GM12878 (cell line): Measurements from ENCODE around the gene HEG1. TPM values are rescaled to one million over a fixed set of nuclear protein-coding genes. Genes with fewer than 3 reads are reported as not detected.

Experiments used
- ATAC-seq: fragments of 200-7000 bp; cut with Tn5 transposase; 3 replicates; pipeline ENCODE4 v1.9.1; 2020; ENCODE audit warnings: mild to moderate bottlenecking, moderate library complexity
- BruUV-seq: library from RNA; stranded (reverse); fragments of 400-500 nt; replicated peaks from 2 replicates; lab custom pipeline; 2021; lab: Mats Ljungman, UMichigan
- CTCF ChIA-PET: fragments of 300-600 bp; sonication (Branson Sonifier 250); formaldehyde crosslinking; extraction: SDS; loops from one replicate; lab custom pipeline; 2021; ENCODE audit warnings: inconsistent platforms; lab: Yijun Ruan, JAX
- POLR2A ChIA-PET: fragments of 350-600 bp; formaldehyde crosslinking; extraction: SDS; loops from one replicate; lab custom pipeline; 2021; ENCODE audit warnings: inconsistent platforms; lab: Charles Lee
- RAD21 ChIA-PET: fragments of 300-600 bp; sonication (Branson Sonifier 250); formaldehyde crosslinking; loops from one replicate; lab custom pipeline; 2023; ENCODE audit warnings: antibody characterized with exemption; ENCODE audit not compliant: unreplicated experiment; lab: Charles Lee
- SMC1A ChIA-PET: fragments of 300-600 bp; sonication (Branson Sonifier 250); formaldehyde crosslinking; loops from one replicate; lab custom pipeline; 2023; ENCODE audit not compliant: unreplicated experiment, uncharacterized antibody; lab: Charles Lee
- DNase-seq: peaks from one replicate; pipeline ENCODE4 v3.0.0-alpha.2; 2011; ENCODE audit warnings: low read depth, low spot score
- FAIRE-seq: peaks from 3 replicates; lab custom pipeline; 2011; peaks lifted over from hg19 to GRCh38; lab: Jason Lieb, UNC
- H2AFZ ChIP-seq: 2 replicates; pipeline ENCODE4 v1.6.0; 2011; ENCODE audit warnings: low read depth, low read length, control low read depth; ENCODE audit not compliant: control insufficient read depth
- H3K27ac ChIP-seq: 2 replicates; pipeline ENCODE4 v1.5.1; 2011; ENCODE audit warnings: control low read depth; ENCODE audit not compliant: control insufficient read depth, insufficient read depth
- H3K27me3 ChIP-seq, 2 experiments: replicated peaks in 1 of 2; 2 replicates each; pipeline versions ENCODE4 v1.6.0 to v1.6.1; 2011; ENCODE audit warnings: low read length in 1 of 2; ENCODE audit not compliant: control insufficient read depth in 2 of 2, insufficient read depth in 2 of 2
- H3K36me3 ChIP-seq, 2 experiments: 2 replicates each; pipeline ENCODE4 v1.5.1; 2011; ENCODE audit warnings: low read length in 1 of 2; ENCODE audit not compliant: control insufficient read depth in 2 of 2, insufficient read depth in 2 of 2
- H3K4me1 ChIP-seq: 2 replicates; pipeline ENCODE4 v1.6.1; 2011; ENCODE audit warnings: mild to moderate bottlenecking, low read length, moderate library complexity, mixed read lengths; ENCODE audit not compliant: control insufficient read depth, insufficient read depth
- H3K4me2 ChIP-seq: 2 replicates; pipeline ENCODE4 v1.6.0; 2011; ENCODE audit warnings: control low read depth; ENCODE audit not compliant: control insufficient read depth, insufficient read depth
- H3K4me3 ChIP-seq: fragments of 200-600 bp; sonication (generic); 2 replicates; pipeline ENCODE4 v1.5.1; 2016
- H3K79me2 ChIP-seq: 2 replicates; pipeline ENCODE4 v1.6.0; 2011; ENCODE audit warnings: low read length; ENCODE audit not compliant: control insufficient read depth, insufficient read depth
- H3K9ac ChIP-seq: 2 replicates; pipeline ENCODE4 v1.8.0; 2011; ENCODE audit warnings: low read length, control low read depth, mixed read lengths; ENCODE audit not compliant: control insufficient read depth, insufficient read depth
- H3K9me3 ChIP-seq: replicated peaks from 3 replicates; pipeline ENCODE4 v1.5.1; 2011; ENCODE audit warnings: mild to moderate bottlenecking, low read length; ENCODE audit not compliant: control insufficient read depth, insufficient read depth
- H4K20me1 ChIP-seq: 2 replicates; pipeline ENCODE4 v1.6.0; 2011; ENCODE audit not compliant: control insufficient read depth, insufficient read depth
- CHD1 ChIP-seq: IDR thresholded peaks from 2 replicates; pipeline ENCODE4 v1.6.1; 2012; ENCODE audit warnings: low read depth, low read length, improper control_type of control experiment
- HDAC2 ChIP-seq: fragments of 200-600 bp; sonication (generic); IDR thresholded peaks from 2 replicates; pipeline ENCODE4 v1.6.1; 2017
- MAX ChIP-seq: IDR thresholded peaks from 2 replicates; pipeline ENCODE4 v1.6.1; 2012; ENCODE audit warnings: low read depth, low read length, improper control_type of control experiment
- PKNOX1 ChIP-seq: fragments of 450-650 bp; IDR thresholded peaks from 2 replicates; pipeline ENCODE4 v1.6.1; 2016; ENCODE audit warnings: mild to moderate bottlenecking
- SP1 ChIP-seq: IDR thresholded peaks from one replicate; pipeline ENCODE4 v1.6.1; 2011; ENCODE audit warnings: low read depth, low read length
- SREBF1 ChIP-seq: IDR thresholded peaks from 2 replicates; pipeline ENCODE4 v1.6.1; 2012; ENCODE audit warnings: mild to moderate bottlenecking, low read length
- ZNF207 ChIP-seq: fragments of 450-650 bp; IDR thresholded peaks from 2 replicates; pipeline ENCODE4 v1.6.1; 2014; ENCODE audit warnings: antibody characterized with exemption, mild to moderate bottlenecking, borderline replicate concordance
- WGBS: methylation state at CpG from one replicate; pipeline ENCODE4 v1.1.6; 2016; ENCODE audit warnings: low lambda C conversion rate; ENCODE audit not compliant: insufficient replicate concordance, insufficient coverage; ENCODE audit errors: missing lambda C conversion rate; 5-methylcytosine and 5-hydroxymethylcytosine counted together
- in situ Hi-C: fragments of 300-500 bp; cut with MboI; formaldehyde crosslinking; loops from 9 replicates; pipeline ENCODE4 v1.14.3; 2018; ENCODE audit warnings: mixed read lengths
- intact Hi-C: fragments of 100-400 bp; cut with micrococcal nuclease; formaldehyde crosslinking; loops from one replicate; pipeline ENCODE4 v1.14.2; 2022; ENCODE audit not compliant: unreplicated experiment
- polyA plus RNA-seq, 11 experiments: library from polyadenylated mRNA; depleted of rRNA in 4 of 11; unstranded in 6 of 11; stranded (reverse) in 5 of 11; fragments of >200 nt; fragmentation: Nextera tagmentation in 4 of 11; fragmentation: Illumina TruSeq in 1 of 11; extraction: Ambion mirVana in 4 of 11; extraction: Trizol in 1 of 11; gene quantifications; 1 replicate in 1 of 11; 2 replicates in 10 of 11; pipeline versions ENCODE4 v1.2.1 to v1.2.3, GENCODE V29; 2011 to 2016; ENCODE audit warnings: inconsistent platforms in 2 of 11, missing spikeins in 2 of 11, low read depth in 1 of 11
- total RNA-seq, 4 experiments: library from RNA; depleted of rRNA in 3 of 4; stranded (reverse); fragments of >200 nt in 3 of 4; fragmentation: Illumina TruSeq in 1 of 4; extraction: Trizol in 1 of 4; gene quantifications; 2 replicates each; pipeline versions ENCODE4 v1.2.1 to v1.2.3, GENCODE V29; 2013 to 2021

The HEG1 gene
- total and polyA plus RNA-seq, 10 of the 15 experiments (the other 5 are each of a cell fraction or from before 2014, with no cell fraction given) = 2.2 to 32.1 (median 7.6) TPM

- TF ChIP-seq MAX (no peak), CHD1 (no peak), PKNOX1 (no peak)
Observed at GRCh38 chr3:125005676-125006075, 50.1 kb downstream of the HEG1 start (continued).

GRCh38 chr3:125005222-125005621 lies 50.6 kb downstream of the HEG1 start:
- 77% methylated on average over 4 of the region's 4 CpGs for WGBS
- Histone ChIP-seq H3K79me2 (no peaks in the 10 kb centered on the region), H3K9ac (no peak overlapping the region), H3K4me1 (no peaks in the 10 kb centered on the region), H3K9me3 (no peaks in the 10 kb centered on the region), H3K4me2 (no peak overlapping the region), H3K27ac (no peak overlapping the region), H2AFZ (no peak overlapping the region), H3K36me3 (peaks cover 11 to 42% of the 10 kb centered on the region in 2 experiments), H3K27me3 (no peaks in the 10 kb centered on the region), H4K20me1 (no peaks in the 10 kb centered on the region), H3K4me3 (no peak overlapping the region)
- POLR2A ChIA-PET = no interaction called here
- CTCF ChIA-PET = interaction anchor here (1.0 kb wide), 1 partner anchor 10 kb away, joined by 3 read pairs; no protein-coding TSS in a partner anchor
- no TSS peak for BruUV-seq
- no peak for FAIRE-seq
- RAD21 ChIA-PET = no interaction called here
- intact Hi-C loops (no loop called here), in situ Hi-C loops (no loop called here)
- TF ChIP-seq ZNF207 (no peak), SREBF1 (no peak), HDAC2 (no peak), SP1 (no peak)
- ATAC-seq = no peak
- no peak for DNase-seq
- SMC1A ChIA-PET = interaction anchor here (3.1 to 3.9 kb wide), 2 partner anchors 10 to 47 kb away, joined by 8 to 14 read pairs; no protein-coding TSS in a partner anchor
